H1 (cell line): ENCODE data around the gene WDR44. TPM values are rescaled to one million over a fixed set of nuclear protein-coding genes. Genes with fewer than 3 reads are reported as not detected.

ENCODE experiments used
- CEBPB ChIP-seq: IDR thresholded peaks from 2 replicates; pipeline ENCODE4 v1.6.1; 2012; ENCODE audit warnings: low read depth, low read length
- CHD7 ChIP-seq: fragments of 300-600 bp; sonication (generic); IDR thresholded peaks from 2 replicates; pipeline ENCODE4 v1.7.1; 2012; ENCODE audit warnings: low read length, moderate library complexity, mild to moderate bottlenecking, inconsistent platforms; ENCODE audit not compliant: insufficient replicate concordance
- CTBP2 ChIP-seq: IDR thresholded peaks from 2 replicates; pipeline ENCODE4 v1.7.0; 2011; ENCODE audit warnings: borderline replicate concordance, mild to moderate bottlenecking, moderate library complexity, mixed read lengths, low read length; ENCODE audit not compliant: insufficient read depth, insufficient read length
- EGR1 ChIP-seq: IDR thresholded peaks from 2 replicates; pipeline ENCODE4 v1.6.1; 2011; ENCODE audit warnings: low read depth, low read length, borderline replicate concordance
- KDM1A ChIP-seq: fragments of 200-600, 300-600 bp; sonication (generic); IDR thresholded peaks from 2 replicates; pipeline ENCODE4 v1.7.1; 2016; ENCODE audit warnings: mild to moderate bottlenecking, low read length, borderline replicate concordance
- NANOG ChIP-seq: IDR thresholded peaks from 2 replicates; pipeline ENCODE4 v1.6.1; 2011; ENCODE audit warnings: low read length, low read depth, mild to moderate bottlenecking, inconsistent platforms; ENCODE audit not compliant: insufficient read depth, poor library complexity, severe bottlenecking
- NRF1 ChIP-seq: IDR thresholded peaks from 2 replicates; pipeline ENCODE4 v1.6.1; 2011; ENCODE audit warnings: mild to moderate bottlenecking, low read depth, low read length, improper control_type of control experiment
- PHF8 ChIP-seq: fragments of 200-600 bp; sonication (generic); conservative IDR thresholded peaks from 2 replicates; pipeline ENCODE4 v1.7.1; 2012; ENCODE audit warnings: low read depth, mild to moderate bottlenecking, inconsistent platforms, low read length, moderate library complexity
- RNF2 ChIP-seq: fragments of 200-900, 300-1000 bp; sonication (generic); IDR thresholded peaks from 2 replicates; pipeline ENCODE4 v1.7.1; 2016; ENCODE audit warnings: borderline replicate concordance, low read depth, mild to moderate bottlenecking, antibody characterized with exemption, low read length; ENCODE audit not compliant: poor library complexity, severe bottlenecking; ENCODE audit errors: missing control alignments
- YY1 ChIP-seq: IDR thresholded peaks from 2 replicates; pipeline ENCODE4 v1.6.1; 2011; ENCODE audit warnings: low read depth, mild to moderate bottlenecking, low read length
- polyA plus RNA-seq, 7 experiments: library from polyadenylated mRNA; depleted of rRNA in 3 of 7; stranded (reverse) in 5 of 7; unstranded in 2 of 7; fragments of >200 nt in 5 of 7; fragments of 200-250 nt in 2 of 7; gene quantifications; 1 replicate in 5 of 7; 2 replicates in 1 of 7; 4 replicates in 1 of 7; pipeline versions ENCODE4 v1.2.1 to v1.2.3, GENCODE V29; 2011 to 2013; ENCODE audit warnings: missing spikeins in 2 of 7, mixed read lengths in 2 of 7
- total RNA-seq: library from RNA; stranded (reverse); fragmentation: NEBNext Ultra II Directional; extraction: Animal tissue kit (Norgen Biotek cat#: 25700); gene quantifications from 2 replicates; pipeline ENCODE4 v1.2.1, GENCODE V29; 2021

WDR44 gene
- total and polyA plus RNA-seq, 2 of the 8 experiments (the other 6 are each of a cell fraction or from before 2014, with no cell fraction given) = 5.1 to 17.2 TPM

GRCh38 chrX:118348186-118348810 lies 2.4 kb downstream of the WDR44 start (continued):
- TF ChIP-seq CHD7 (no peak), YY1 (no peak), NANOG (no peak), KDM1A (no peak), CEBPB (no peak), PHF8 (no peak), RNF2 (no peak), NRF1 (no peak), CTBP2 (no peak), EGR1 (no peak)
